ENCODE measurements around the gene RP2. TPM values are rescaled to one million over a fixed set of nuclear protein-coding genes. Genes with fewer than 3 reads are reported as not detected.

Gene RP2
- total and polyA plus RNA-seq, 2 of the 8 experiments (the other 6 are each of a cell fraction or from before 2014, with no cell fraction given): 2.2 to 6.9 TPM

DNA sequence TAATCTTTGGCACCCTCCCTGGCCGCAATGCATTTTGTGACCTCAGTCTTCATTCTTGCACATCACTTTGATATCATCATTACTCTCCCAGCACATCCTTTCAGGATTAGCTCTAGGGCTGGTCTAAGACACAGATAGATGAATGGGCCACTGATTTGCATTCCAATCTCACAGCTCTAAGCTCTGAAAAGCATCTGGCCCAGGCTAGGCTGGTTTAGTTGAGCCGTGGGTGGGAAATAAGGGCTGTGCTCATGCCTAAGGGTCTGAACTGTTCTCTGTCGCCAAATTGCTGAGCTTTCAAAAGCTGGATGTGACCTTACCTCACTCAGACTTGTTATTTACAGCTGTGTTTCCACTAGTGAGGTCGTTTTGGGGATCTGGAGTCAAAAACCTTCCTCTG, 47.9 kb upstream of the RP2 start (continued):
- TF ChIP-seq, protein P1, sequence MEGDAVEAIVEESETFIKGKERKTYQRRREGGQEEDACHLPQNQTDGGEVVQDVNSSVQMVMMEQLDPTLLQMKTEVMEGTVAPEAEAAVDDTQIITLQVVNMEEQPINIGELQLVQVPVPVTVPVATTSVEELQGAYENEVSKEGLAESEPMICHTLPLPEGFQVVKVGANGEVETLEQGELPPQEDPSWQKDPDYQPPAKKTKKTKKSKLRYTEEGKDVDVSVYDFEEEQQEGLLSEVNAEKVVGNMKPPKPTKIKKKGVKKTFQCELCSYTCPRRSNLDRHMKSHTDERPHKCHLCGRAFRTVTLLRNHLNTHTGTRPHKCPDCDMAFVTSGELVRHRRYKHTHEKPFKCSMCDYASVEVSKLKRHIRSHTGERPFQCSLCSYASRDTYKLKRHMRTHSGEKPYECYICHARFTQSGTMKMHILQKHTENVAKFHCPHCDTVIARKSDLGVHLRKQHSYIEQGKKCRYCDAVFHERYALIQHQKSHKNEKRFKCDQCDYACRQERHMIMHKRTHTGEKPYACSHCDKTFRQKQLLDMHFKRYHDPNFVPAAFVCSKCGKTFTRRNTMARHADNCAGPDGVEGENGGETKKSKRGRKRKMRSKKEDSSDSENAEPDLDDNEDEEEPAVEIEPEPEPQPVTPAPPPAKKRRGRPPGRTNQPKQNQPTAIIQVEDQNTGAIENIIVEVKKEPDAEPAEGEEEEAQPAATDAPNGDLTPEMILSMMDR (IDR thresholded peaks at IDR 0.05; ENCODE audit: control extremely low read depth in 1 of 3, insufficient read depth in 1 of 3, low read depth in 1 of 3, low read length in 3 of 3): no peak
- no peak for TF ChIP-seq EZH2 (IDR thresholded peaks at IDR 0.05; ENCODE audit: low read depth, low read length, severe bottlenecking)
- TF ChIP-seq HDAC6 (IDR thresholded peaks at IDR 0.05; ENCODE audit: low read depth, low read length): no peak
- no peak for TF ChIP-seq SP4 (IDR thresholded peaks at IDR 0.05; ENCODE audit: low read length)
- no peak for TF ChIP-seq CBX8 (IDR thresholded peaks at IDR 0.05; ENCODE audit: borderline replicate concordance, low read depth, low read length)
